Measurements from ENCODE around the gene HFM1. TPM values are rescaled to one million over a fixed set of nuclear protein-coding genes. Genes with fewer than 3 reads are reported as not detected.

The HFM1 gene
- total RNA-seq, 2 donors from 2014 or later, result 0.40 TPM; not detected in 1

GRCh38 chr1:91346824-91347223 lies 57.8 kb downstream of the HFM1 start:
- TF ChIP-seq CTCF (IDR thresholded peaks at IDR 0.05), result no peak
- Histone ChIP-seq H3K27me3 (no peaks in the 10 kb centered on the region), H3K27ac (no peak overlapping the region), H3K36me3 (no peaks in the 10 kb centered on the region), H3K9ac (ENCODE audit: low read depth in 2 of 2, low read length in 2 of 2) (no peak overlapping the region), H3K4me1 (no peaks in the 10 kb centered on the region), H3K9me3 (no peaks in the 10 kb centered on the region), H3K4me3 (no peak overlapping the region)
- intact Hi-C loops (cut with DNase I), result no loop called here
- no peak for DNase-seq

- Histone ChIP-seq H3K9me3 (no peaks in the 10 kb centered on the region), H3K27ac (no peak overlapping the region), H3K36me3 (no peaks in the 10 kb centered on the region), H3K27me3 (no peaks in the 10 kb centered on the region), H3K4me3 (no peak overlapping the region), H3K4me1 (no peaks in the 10 kb centered on the region), H3K9ac (ENCODE audit: low read depth in 2 of 2, low read length in 2 of 2) (no peak overlapping the region)
- intact Hi-C loops (cut with DNase I), result no loop called here
- DNase-seq, result no peak
- no peak for TF ChIP-seq CTCF (IDR thresholded peaks at IDR 0.05)
Observed at GRCh38 chr1:91345395-91346005, 59.1 kb downstream of the HFM1 start.

GRCh38 chr1:91338501-91338900 lies 66.1 kb downstream of the HFM1 start:
- TF ChIP-seq CTCF (IDR thresholded peaks at IDR 0.05), result no peak
- H3K9ac ChIP-seq (ENCODE audit: low read depth in 2 of 2, low read length in 2 of 2), result no peak overlapping the region
- H3K9me3 ChIP-seq, result no peaks in the 10 kb centered on the region
- H3K27ac ChIP-seq, result no peak overlapping the region
- DNase-seq, result no peak
- intact Hi-C loops (cut with DNase I), result no loop called here
- no peak overlapping the region for H3K4me3 ChIP-seq
- no peaks in the 10 kb centered on the region for H3K36me3 ChIP-seq
- no peaks in the 10 kb centered on the region for H3K4me1 ChIP-seq
- H3K27me3 ChIP-seq, result no peaks in the 10 kb centered on the region

GRCh38 chr1:91335603-91336002 lies 69.0 kb downstream of the HFM1 start:
- H3K36me3 ChIP-seq, result no peaks in the 10 kb centered on the region
- no peaks in the 10 kb centered on the region for H3K9me3 ChIP-seq
- H3K9ac ChIP-seq (ENCODE audit: low read depth in 2 of 2, low read length in 2 of 2), result no peak overlapping the region
- DNase-seq, result no peak
- no peak for TF ChIP-seq CTCF (IDR thresholded peaks at IDR 0.05)
- no peaks in the 10 kb centered on the region for H3K27me3 ChIP-seq
- intact Hi-C loops (cut with DNase I), result no loop called here
- H3K4me1 ChIP-seq, result no peaks in the 10 kb centered on the region
- H3K27ac ChIP-seq, result no peak overlapping the region
- H3K4me3 ChIP-seq, result no peak overlapping the region

GRCh38 chr1:91334856-91335255 lies 69.8 kb downstream of the HFM1 start:
- Histone ChIP-seq H3K27ac (no peak overlapping the region), H3K9ac (ENCODE audit: low read depth in 2 of 2, low read length in 2 of 2) (no peak overlapping the region), H3K27me3 (no peaks in the 10 kb centered on the region), H3K9me3 (no peaks in the 10 kb centered on the region), H3K4me3 (no peak overlapping the region), H3K4me1 (no peaks in the 10 kb centered on the region), H3K36me3 (no peaks in the 10 kb centered on the region)
- TF ChIP-seq CTCF (IDR thresholded peaks at IDR 0.05), result no peak
- intact Hi-C loops (cut with DNase I), result no loop called here
- no peak for DNase-seq
